IMR-90 (cell line): ENCODE results near the gene GPR62.

Source experiments
- CEBPB ChIP-seq: IDR thresholded peaks from 2 replicates; pipeline ENCODE4 v1.6.1; 2012; ENCODE audit warnings: low read depth, low read length, improper control_type of control experiment
- CHD1 ChIP-seq: IDR thresholded peaks from 2 replicates; pipeline ENCODE4 v1.6.1; 2012; ENCODE audit warnings: low read depth, low read length, improper control_type of control experiment
- MAFK ChIP-seq: IDR thresholded peaks from 2 replicates; pipeline ENCODE4 v1.6.1; 2012; ENCODE audit warnings: low read depth, low read length, improper control_type of control experiment
- MXI1 ChIP-seq: IDR thresholded peaks from 2 replicates; pipeline ENCODE4 v1.6.1; 2012; ENCODE audit warnings: low read depth, mild to moderate bottlenecking, low read length, moderate library complexity, borderline replicate concordance
- NFE2L2 ChIP-seq: fragments of 150-350 bp; IDR thresholded peaks from 2 replicates; pipeline ENCODE4 v1.6.1; 2016; ENCODE audit warnings: low read depth, mild to moderate bottlenecking, low read length
- POLR2A ChIP-seq: IDR thresholded peaks from 2 replicates; pipeline ENCODE4 v1.6.1; 2012; ENCODE audit warnings: mild to moderate bottlenecking, low read depth, low read length
- RAD21 ChIP-seq: IDR thresholded peaks from 2 replicates; pipeline ENCODE4 v1.6.1; 2012; ENCODE audit warnings: low read length, improper control_type of control experiment
- RCOR1 ChIP-seq: IDR thresholded peaks from 2 replicates; pipeline ENCODE4 v1.6.1; 2012; ENCODE audit warnings: mild to moderate bottlenecking, low read length, improper control_type of control experiment; ENCODE audit not compliant: insufficient replicate concordance
- SMC3 ChIP-seq: fragments of 150-350 bp; IDR thresholded peaks from 2 replicates; pipeline ENCODE4 v1.6.1; 2016; ENCODE audit warnings: low read depth, mild to moderate bottlenecking, antibody characterized with exemption, low read length, moderate library complexity
- USF2 ChIP-seq: fragments of 150-350 bp; IDR thresholded peaks from 2 replicates; pipeline ENCODE4 v1.6.1; 2017; ENCODE audit warnings: mild to moderate bottlenecking, antibody characterized with exemption, low read length, low read depth
- TF ChIP-seq, protein P1 (sequence below): conservative IDR thresholded peaks from 2 replicates; pipeline ENCODE4 v1.5.1; 2012; ENCODE audit warnings: mild to moderate bottlenecking, low read depth, low read length, improper control_type of control experiment
- TF ChIP-seq, protein P2 (sequence below): fragments of 150-350 bp; IDR thresholded peaks from 2 replicates; pipeline ENCODE4 v1.6.1; 2016; ENCODE audit warnings: low read depth, mild to moderate bottlenecking, low read length, moderate library complexity, borderline replicate concordance

DNA sequence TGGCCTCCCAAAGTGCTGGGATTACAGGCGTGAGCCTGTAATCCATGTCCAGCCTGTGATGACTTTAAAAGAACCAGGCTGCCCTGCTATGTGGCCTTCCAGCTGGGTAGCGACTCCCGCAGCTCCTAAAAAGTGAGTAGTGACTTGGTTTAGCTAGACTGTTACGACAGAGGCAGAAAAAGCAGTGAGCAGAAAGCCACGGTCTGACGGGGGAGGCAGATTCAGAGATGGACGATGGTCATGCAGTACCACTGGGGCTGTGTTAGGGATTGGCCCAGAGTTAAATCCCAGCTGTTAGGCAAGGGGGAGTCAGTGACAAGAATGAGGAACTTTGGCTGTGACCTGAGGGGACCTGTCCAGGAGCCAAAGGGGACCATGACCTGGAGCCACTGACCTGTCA lies 43.6 kb downstream of the GPR62 start:
- TF ChIP-seq, protein P1, sequence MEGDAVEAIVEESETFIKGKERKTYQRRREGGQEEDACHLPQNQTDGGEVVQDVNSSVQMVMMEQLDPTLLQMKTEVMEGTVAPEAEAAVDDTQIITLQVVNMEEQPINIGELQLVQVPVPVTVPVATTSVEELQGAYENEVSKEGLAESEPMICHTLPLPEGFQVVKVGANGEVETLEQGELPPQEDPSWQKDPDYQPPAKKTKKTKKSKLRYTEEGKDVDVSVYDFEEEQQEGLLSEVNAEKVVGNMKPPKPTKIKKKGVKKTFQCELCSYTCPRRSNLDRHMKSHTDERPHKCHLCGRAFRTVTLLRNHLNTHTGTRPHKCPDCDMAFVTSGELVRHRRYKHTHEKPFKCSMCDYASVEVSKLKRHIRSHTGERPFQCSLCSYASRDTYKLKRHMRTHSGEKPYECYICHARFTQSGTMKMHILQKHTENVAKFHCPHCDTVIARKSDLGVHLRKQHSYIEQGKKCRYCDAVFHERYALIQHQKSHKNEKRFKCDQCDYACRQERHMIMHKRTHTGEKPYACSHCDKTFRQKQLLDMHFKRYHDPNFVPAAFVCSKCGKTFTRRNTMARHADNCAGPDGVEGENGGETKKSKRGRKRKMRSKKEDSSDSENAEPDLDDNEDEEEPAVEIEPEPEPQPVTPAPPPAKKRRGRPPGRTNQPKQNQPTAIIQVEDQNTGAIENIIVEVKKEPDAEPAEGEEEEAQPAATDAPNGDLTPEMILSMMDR = no peak
- TF ChIP-seq POLR2A = no peak
- TF ChIP-seq MXI1 = no peak
- TF ChIP-seq CHD1 = no peak
- no peak for TF ChIP-seq CEBPB
- TF ChIP-seq RAD21 = no peak
- no peak for TF ChIP-seq RCOR1
- no peak for TF ChIP-seq NFE2L2
- TF ChIP-seq SMC3 = no peak
- TF ChIP-seq, protein P2, sequence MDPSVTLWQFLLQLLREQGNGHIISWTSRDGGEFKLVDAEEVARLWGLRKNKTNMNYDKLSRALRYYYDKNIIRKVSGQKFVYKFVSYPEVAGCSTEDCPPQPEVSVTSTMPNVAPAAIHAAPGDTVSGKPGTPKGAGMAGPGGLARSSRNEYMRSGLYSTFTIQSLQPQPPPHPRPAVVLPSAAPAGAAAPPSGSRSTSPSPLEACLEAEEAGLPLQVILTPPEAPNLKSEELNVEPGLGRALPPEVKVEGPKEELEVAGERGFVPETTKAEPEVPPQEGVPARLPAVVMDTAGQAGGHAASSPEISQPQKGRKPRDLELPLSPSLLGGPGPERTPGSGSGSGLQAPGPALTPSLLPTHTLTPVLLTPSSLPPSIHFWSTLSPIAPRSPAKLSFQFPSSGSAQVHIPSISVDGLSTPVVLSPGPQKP = no peak
- TF ChIP-seq MAFK = no peak
- TF ChIP-seq USF2 = no peak
